ENCODE data around the gene SKAP1. TPM values are rescaled to one million over a fixed set of nuclear protein-coding genes. Genes with fewer than 3 reads are reported as not detected.
"Not testable (repeated sequence)": the region's sequence is repeated elsewhere in the genome, so short reads cannot be mapped to it uniquely, and the experiment has no call there.

SKAP1 gene
- polyA plus RNA-seq, 1 donor, result 12.7 TPM

- not testable (repeated sequence) for DNase-seq
Measured at GRCh38 chr17:48449335-48449734, 19.3 kb upstream of the SKAP1 start.

GRCh38 chr17:48445248-48445620 is 15.2 kb upstream of the SKAP1 start:
- DNase-seq, result no peak

GRCh38 chr17:48444516-48445247 is 14.7 kb upstream of the SKAP1 start:
- no peak for DNase-seq

GRCh38 chr17:48443712-48444111 is 13.7 kb upstream of the SKAP1 start:
- no peak for DNase-seq

- no peak for DNase-seq
Measured at GRCh38 chr17:48442819-48443218, 12.8 kb upstream of the SKAP1 start.

- DNase-seq, result no peak
Measured at GRCh38 chr17:48441862-48442261, 11.8 kb upstream of the SKAP1 start.

GRCh38 chr17:48441231-48441711 is 11.3 kb upstream of the SKAP1 start:
- no peak for DNase-seq

- no peak for DNase-seq
Measured at GRCh38 chr17:48440669-48441068, 10.7 kb upstream of the SKAP1 start.

GRCh38 chr17:48439875-48440505 is 10.0 kb upstream of the SKAP1 start:
- peak; percentile 70 for DNase-seq

GRCh38 chr17:48439110-48439850 is 9.3 kb upstream of the SKAP1 start:
- DNase-seq, result no peak

- no peak for DNase-seq
Measured at GRCh38 chr17:48438516-48439061, 8.6 kb upstream of the SKAP1 start.

- DNase-seq, result no peak
Measured at GRCh38 chr17:48433896-48434295, 3.9 kb upstream of the SKAP1 start.

- no peak for DNase-seq
Measured at GRCh38 chr17:48432820-48433775, 3.1 kb upstream of the SKAP1 start.

- no peak for DNase-seq
Measured at GRCh38 chr17:48429156-48429555, 858 bp downstream of the SKAP1 start.

GRCh38 chr17:48427598-48427997 is 2.4 kb downstream of the SKAP1 start:
- no peak for DNase-seq

GRCh38 chr17:48426761-48427500 is 3.1 kb downstream of the SKAP1 start:
- DNase-seq, result no peak

GRCh38 chr17:48426019-48426665 is 3.9 kb downstream of the SKAP1 start:
- no peak for DNase-seq

GRCh38 chr17:48422060-48422459 is 8.0 kb downstream of the SKAP1 start:
- DNase-seq, result not testable (repeated sequence)

GRCh38 chr17:48420823-48421222 is 9.2 kb downstream of the SKAP1 start:
- DNase-seq, result no peak

- DNase-seq, result no peak
Measured at GRCh38 chr17:48416971-48417370, 13.0 kb downstream of the SKAP1 start.
